GM18502 (cell line): ENCODE results near the gene CFAP69.
A peak's percentile ranks its signal among the peaks of the same experiment; 100 is the strongest.
"Not testable (repeated sequence)": the region's sequence is repeated elsewhere in the genome, so short reads cannot be mapped to it uniquely, and the experiment has no call there.

ENCODE experiments used
- ATAC-seq: cut with Tn5 transposase; IDR thresholded peaks from one replicate; pipeline ENCODE4 v1.9.1; 2021; ENCODE audit warnings: mild to moderate bottlenecking; ENCODE audit not compliant: unreplicated experiment, poor library complexity

CFAP69 gene

GRCh38 chr7:90229682-90230081, 15.3 kb upstream of the CFAP69 start:
- ATAC-seq = no peak

- no peak for ATAC-seq
Observed at GRCh38 chr7:90230834-90231233, 14.1 kb upstream of the CFAP69 start.

GRCh38 chr7:90231304-90231703, 13.7 kb upstream of the CFAP69 start:
- no peak for ATAC-seq

- ATAC-seq = no peak
Observed at GRCh38 chr7:90232430-90232829, 12.5 kb upstream of the CFAP69 start.

GRCh38 chr7:90233569-90233968, 11.4 kb upstream of the CFAP69 start:
- no peak for ATAC-seq

GRCh38 chr7:90236721-90237289, 8.2 kb upstream of the CFAP69 start:
- ATAC-seq = no peak

GRCh38 chr7:90238022-90238421, 7.0 kb upstream of the CFAP69 start:
- no peak for ATAC-seq

- no peak for ATAC-seq
Observed at GRCh38 chr7:90238583-90238982, 6.4 kb upstream of the CFAP69 start.

GRCh38 chr7:90239050-90239449, 5.9 kb upstream of the CFAP69 start:
- no peak for ATAC-seq

GRCh38 chr7:90239625-90240228, 5.2 kb upstream of the CFAP69 start:
- no peak for ATAC-seq

- ATAC-seq = no peak
Observed at GRCh38 chr7:90242369-90243168, 2.4 kb upstream of the CFAP69 start.

- no peak for ATAC-seq
Observed at GRCh38 chr7:90243556-90243955, 1.4 kb upstream of the CFAP69 start.

GRCh38 chr7:90244565-90244908, 437 bp upstream of the CFAP69 start:
- peak; percentile 2 for ATAC-seq

- ATAC-seq = no peak
Observed at GRCh38 chr7:90246171-90246570, 1.2 kb downstream of the CFAP69 start.

- ATAC-seq = no peak
Observed at GRCh38 chr7:90248706-90249105, 3.7 kb downstream of the CFAP69 start.

GRCh38 chr7:90250601-90251303, 5.8 kb downstream of the CFAP69 start:
- no peak for ATAC-seq

GRCh38 chr7:90251304-90251635, 6.3 kb downstream of the CFAP69 start:
- no peak for ATAC-seq

GRCh38 chr7:90256011-90256410, 11.0 kb downstream of the CFAP69 start:
- ATAC-seq = not testable (repeated sequence)

- no peak for ATAC-seq
Observed at GRCh38 chr7:90256778-90257177, 11.8 kb downstream of the CFAP69 start.

- ATAC-seq = no peak
Observed at GRCh38 chr7:90261441-90261840, 16.5 kb downstream of the CFAP69 start.

- ATAC-seq = peak; percentile 85
Observed at GRCh38 chr7:90262438-90262837, 17.5 kb downstream of the CFAP69 start.
